GM21390 (cell line): ENCODE measurements around the gene CMPK2.

ENCODE experiments used
- ATAC-seq: cut with Tn5 transposase; IDR thresholded peaks from one replicate; pipeline ENCODE4 v1.9.1; 2021; ENCODE audit not compliant: unreplicated experiment

CMPK2 gene

DNA sequence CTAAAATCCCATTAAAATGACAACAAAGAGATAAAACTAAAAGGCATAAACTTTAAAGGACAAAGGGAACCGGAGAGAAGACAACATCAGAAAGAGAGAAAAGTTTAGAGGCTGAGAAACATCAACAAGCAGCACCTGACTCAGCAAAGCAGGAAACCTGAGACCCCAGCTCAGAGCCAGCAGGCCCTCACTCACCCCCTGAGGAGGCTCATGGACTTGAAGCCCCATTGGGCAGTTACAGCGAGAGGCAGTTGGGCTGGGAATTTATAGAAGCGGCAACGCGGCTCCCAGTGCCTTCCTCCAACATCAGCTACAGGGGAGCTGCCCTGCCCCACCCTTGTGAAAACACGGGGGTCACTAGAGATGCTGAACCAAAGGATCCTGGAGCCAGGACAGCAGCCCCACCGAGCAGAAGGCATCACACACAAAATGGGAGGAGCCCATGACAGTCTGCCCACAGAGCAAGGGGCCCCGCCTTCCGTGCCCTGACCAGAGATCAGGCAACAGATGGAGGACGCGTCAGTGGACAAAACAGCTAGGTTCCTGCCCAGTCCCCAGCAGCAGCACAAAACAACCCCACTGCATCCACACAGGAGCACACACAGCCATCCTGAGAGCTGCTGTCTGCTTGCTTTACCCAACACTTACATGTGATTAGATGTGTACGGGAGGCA is 52.7 kb downstream of the CMPK2 start:
- ATAC-seq, result no peak

DNA sequence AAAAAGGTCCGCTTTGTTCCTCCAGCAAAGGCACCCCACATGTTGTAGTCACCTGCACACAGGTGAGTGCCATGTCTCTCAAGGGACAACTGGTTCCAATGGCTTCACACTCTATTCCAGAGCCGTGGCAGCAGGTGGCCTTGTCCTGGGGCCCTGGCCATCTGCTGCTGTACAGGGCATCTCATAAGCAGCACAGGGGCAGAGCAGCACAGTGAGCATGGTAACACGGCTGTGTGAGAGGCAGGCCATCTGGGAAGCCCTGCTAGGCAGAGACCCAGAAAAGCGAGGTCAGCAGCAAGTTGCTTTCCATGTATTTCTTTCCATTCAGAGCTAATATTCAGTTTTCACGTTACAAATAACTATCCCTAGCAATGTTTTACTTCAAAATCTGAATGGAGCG is 54.7 kb downstream of the CMPK2 start:
- no peak for ATAC-seq

DNA sequence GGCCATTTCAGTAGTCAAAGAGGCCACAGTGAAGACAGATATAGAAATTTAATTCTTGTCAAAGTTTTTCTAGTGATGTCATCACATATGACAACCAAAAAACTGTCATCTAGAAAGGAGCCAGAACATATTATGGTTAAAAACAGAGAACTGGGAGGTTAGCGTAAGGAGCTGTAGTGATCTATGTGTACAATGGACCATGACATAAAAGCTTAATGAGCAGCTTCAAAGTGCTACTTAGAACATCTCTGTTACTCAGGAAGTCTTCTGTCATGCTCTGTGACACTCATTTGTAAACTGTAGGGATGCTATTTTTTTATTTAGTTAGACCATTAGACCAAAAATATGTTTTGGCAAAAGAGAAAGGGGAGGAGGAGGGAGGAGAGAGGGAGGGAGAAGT is 57.3 kb downstream of the CMPK2 start:
- ATAC-seq, result no peak

DNA sequence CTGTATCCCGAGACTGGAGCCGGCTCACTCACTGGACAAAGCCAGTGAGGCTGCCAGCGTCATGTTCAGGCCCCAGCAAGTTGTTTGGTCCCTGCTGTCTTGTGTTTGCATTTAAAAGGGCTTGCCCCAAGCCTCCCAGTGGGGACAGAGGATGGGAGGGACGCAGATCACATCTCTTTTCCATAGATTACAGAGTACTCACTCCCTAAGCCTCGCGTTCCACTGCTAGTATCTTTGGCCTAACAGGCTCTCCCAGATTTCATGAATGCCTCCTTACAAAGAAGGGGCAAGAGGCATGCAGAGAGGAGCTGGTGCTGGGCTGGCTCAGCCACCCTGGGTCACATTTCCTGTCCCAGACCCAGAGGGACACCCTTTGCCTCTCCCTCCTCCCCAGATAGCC is 59.1 kb downstream of the CMPK2 start:
- no peak for ATAC-seq

DNA sequence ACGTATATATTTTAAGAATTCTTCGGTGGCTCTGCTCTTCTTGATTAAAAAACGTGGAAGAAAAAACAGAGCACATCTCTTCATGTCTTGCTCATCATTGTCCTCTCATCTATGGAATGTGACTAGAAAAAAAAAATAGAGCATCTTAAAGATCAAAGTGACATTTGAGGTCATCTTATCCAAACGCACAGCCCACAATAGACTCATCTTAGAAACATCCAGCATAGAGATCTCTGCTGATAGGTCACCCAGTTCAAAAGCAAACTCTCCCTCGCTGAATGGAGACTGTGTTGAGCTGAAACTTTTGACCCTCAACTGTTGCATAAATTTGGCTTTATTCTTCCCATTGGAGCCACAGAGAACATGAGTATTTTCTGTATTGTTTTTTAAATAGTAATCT is 65.2 kb downstream of the CMPK2 start:
- no peak for ATAC-seq
